C1 segment of cervical spinal cord (tissue), 14 donors: Measurements from ENCODE around the gene TMEM129.
"Not testable (repeated sequence)": the region's sequence is repeated elsewhere in the genome, so short reads cannot be mapped to it uniquely, and the experiment has no call there.

ENCODE experiments used
- DNase-seq, 14 donors: peaks; one replicate each; lab custom pipeline; 2025; lab: John Stamatoyannopoulos, UW

Gene TMEM129

DNA sequence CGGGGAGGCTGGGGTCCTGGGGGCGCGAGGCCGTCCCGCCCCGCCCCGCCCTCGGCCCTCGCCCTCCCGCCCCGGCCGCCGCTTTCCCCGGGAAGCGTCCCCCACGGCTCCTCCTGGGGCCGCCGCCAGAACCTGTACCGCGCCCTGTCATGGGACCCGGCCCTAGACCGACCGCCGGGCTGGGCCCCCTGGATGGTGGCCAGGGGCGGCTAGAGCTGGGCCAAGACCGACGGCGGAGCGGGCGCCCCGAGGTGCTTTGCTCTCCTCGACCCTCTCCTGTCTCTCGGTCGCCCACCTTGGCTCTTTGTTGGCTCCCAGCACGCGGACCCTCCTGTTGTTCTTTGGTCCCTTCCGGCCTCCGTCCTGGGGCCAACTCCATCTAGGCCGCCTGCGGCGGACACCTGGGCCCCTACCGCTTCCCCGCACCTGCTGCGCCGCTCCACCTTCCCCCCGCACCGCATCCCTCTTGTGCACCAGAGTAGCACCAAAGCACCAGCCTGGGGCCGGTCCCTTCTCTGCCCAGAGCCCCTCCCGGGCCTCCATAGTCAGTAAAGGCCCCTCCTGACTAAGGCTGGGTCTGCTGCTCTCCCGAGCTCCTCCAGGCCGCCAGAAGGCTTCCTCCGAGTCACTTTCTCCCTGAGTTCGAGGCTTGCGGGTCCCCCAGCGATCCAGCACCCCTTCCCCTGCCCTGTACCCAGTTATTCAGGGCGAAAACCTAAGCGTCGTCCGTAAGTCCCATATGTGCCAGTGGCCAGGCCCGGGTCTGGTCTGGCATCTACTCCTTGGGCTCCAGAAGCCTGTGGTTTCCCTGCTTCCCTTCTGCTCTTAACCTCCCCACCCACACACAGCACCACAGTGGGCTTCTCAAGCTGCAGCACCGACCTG lies 785 bp upstream of the TMEM129 start:
- DNase-seq: no peak

DNA sequence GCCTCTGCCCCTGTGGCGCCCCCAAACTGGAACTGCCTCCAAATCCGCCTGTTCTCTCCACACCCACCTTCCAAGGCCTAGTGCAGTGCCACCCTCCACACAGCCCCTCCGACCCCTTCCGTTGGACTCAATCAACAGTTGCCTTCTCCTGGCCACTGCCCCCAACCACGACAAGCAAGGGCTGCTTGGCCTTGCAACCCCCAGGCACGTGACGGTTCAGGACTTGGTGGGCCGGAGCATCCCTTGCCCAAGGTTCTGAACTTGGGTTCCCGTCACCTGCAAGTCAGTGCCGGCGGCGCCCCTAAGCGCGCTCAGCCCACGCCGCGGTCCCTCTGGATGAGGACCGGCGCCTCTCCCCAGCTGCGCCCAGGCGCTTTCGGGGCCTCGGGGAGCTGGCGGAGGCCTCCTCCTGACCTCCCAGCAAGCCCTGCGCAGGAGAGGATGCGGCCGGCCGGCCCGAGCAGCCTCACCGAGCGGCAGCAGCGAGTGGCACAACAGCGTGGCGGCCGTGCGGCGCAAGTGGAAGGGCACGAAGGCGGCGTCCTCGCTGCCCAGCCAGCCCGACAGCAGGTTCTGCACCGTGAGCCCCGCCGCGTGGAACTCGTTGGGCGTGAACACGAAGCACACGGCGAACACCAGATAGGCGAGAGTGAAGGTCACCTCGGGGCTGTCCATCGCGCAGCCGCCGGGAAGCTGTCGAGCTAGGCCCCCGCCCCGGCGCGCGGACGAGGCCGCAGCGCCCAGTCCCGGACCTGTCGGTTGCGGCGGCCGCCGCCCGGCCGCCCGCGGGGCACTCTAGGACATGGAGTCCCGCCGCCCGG lies 750 bp downstream of the TMEM129 start:
- DNase-seq: peak in 10 of 14 donors; percentile 5 to 70 (median 48)

- no peak for DNase-seq
These were observed 2.9 kb downstream of the TMEM129 start for GRCh38 chr4:1718095-1718850.

DNA sequence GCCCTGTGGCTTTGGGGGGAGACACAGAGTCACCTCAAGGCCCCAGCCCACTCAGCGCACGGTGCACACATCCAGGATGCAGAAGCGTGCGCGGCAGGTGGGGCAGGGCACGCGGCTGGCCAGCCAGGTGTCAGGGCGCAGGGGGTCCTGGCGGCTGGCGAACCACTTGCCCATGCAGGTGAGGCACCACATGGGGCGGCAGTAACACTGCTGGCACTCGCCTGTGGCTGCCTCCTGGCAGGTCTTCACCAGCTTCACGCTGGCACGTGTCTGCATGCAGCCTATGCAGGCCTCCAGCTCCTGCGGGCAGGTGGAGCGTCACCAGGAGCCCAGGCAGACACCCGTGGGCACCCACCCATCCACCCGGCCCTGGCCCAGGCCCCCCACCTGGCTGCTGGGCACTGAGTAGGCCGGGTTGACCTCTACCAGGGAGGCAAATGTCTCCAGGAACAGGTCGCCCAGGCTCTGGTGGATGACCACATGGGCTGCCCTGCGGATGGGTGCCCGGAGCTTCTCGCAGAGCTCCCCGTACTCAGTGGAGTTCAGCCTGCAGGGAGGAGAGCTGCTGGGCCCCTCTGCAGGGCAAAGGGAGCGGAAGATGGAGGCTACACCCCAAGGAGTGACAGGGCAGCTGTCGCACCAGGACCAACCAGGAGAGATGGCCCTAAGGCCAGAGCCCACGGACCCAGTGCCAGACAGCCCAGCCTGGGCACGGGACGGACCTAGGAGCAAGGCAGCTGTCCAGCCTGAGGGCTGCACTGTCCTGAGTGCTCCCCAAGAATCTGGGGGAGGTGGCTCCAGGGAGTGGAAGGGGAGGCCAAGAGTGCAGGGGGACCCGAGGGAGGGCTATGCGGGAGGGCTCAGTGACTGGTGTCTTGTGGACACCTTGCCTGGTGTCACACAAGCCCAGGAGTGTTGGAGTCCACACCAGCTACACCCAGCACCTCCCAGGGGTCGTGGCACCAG lies 3.7 kb downstream of the TMEM129 start:
- DNase-seq: no peak

DNA sequence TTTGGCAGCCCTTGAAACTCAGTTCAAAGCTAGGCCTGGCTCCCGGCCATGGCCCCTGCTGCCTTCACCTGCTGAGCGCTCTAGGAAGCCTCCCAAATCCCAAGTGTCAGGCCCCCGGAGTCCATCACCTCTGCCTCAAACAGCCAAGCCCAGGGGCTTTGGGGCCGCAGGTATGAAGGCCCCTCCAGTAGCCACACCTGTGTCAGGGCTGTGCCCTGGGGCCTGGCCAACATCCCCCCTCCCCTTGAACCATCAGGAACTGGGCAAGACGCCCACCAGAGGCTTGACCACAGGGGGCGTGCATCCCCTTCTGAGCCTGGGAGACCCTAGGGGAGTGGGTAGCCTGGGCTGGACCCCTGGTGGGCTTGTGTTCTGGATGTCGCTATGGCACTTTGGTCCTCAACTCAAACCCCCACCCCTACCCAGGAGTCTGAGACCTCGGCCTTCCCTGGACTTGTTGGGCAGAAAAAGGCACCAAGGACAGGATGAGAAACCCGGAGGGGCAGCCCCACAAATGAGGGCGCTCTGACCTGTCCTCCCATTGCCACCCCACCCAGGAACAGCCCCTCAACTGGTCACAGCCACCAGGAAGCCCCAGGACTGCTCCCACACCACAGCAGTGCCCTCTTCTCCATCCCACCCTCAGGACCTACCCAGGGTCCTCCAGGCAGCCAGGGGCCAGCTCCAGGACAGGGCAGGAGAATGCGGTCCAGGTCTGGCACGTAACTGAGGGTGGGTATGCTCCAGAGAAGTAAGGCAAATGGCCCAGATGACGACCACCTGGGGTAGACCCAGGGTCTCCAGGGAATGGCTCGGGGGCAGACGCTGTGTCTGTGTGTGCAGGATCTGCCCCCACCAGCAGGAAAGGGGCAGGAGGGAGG lies 4.8 kb downstream of the TMEM129 start:
- no peak for DNase-seq

DNA sequence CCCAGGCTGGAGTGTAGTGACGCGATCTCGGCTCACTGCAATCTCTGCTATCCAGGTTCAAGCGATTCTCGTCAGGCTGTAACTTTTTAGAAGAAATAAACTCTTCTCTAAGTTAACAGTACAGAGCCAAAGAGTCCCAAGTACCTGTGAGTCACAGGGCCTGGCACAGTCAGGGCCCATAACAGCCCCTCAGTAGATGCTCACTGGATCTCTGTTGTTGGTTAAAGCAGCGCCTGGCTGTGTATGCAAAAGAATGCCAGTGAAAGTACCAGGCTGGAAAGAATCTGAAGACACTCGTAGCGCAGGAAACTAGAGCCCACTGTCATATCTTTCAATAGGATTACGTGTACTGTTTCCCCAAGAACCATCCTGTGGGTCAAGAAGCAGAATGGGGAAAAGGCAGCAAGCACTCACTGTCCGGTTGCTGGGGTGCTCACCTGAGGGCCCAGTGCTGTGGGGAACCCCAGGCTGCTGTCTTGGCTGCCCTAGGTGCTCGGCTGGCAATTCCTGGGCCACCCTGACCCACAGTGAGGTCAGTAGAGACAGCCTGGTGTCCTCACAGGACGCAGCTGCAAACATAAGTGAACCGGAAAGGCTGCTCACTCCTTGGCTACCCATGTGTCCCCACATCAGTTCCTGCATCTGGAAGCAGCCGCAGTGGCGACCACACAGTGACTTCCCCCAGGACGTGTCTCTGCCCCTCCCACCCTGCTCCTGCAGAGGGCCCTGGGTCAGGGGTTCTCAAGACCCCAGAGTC lies 5.9 kb downstream of the TMEM129 start:
- no peak for DNase-seq

GRCh38 chr4:1714303-1715001 lies 6.7 kb downstream of the TMEM129 start:
- no peak for DNase-seq

DNA sequence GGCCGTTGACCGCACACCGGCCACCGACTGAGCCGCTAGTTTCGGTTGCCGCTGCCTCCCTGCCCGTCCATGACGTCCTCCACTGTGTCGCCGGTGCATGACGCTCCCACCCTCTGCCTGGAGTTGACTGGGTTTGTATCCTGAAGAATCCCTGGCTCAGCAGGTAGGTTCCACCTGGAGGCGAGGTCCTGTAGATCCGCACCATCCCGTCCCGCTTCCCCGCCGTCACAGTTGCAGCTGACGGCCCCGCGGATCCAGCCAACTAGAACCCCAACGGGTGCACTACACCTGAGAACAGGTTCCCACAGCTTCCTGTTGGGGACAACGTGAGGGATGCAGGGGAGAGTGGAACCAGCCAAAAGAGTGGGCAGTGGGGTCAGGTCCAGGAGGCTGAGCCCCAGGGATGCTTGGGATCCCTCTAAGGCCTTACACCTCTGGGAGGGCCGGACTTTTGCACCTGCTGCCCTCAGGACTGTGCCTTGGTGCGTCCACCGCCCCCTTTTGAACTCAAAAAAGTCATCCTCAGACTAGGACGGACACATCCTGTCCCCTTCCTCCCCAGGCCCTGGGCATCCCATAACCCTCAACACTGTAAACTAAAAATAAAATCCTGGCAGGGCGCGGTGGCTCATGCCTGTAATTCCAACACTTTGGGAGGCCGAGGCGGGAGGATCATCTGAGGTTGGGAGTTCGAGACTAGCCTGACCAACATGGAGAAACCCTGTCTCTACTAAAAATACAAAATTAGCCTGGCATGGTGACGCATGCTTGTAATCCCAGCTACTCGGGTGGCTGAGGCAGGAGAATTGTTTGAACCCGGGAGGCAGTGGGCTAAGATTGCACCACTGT lies 7.9 kb downstream of the TMEM129 start:
- no peak for DNase-seq

DNA sequence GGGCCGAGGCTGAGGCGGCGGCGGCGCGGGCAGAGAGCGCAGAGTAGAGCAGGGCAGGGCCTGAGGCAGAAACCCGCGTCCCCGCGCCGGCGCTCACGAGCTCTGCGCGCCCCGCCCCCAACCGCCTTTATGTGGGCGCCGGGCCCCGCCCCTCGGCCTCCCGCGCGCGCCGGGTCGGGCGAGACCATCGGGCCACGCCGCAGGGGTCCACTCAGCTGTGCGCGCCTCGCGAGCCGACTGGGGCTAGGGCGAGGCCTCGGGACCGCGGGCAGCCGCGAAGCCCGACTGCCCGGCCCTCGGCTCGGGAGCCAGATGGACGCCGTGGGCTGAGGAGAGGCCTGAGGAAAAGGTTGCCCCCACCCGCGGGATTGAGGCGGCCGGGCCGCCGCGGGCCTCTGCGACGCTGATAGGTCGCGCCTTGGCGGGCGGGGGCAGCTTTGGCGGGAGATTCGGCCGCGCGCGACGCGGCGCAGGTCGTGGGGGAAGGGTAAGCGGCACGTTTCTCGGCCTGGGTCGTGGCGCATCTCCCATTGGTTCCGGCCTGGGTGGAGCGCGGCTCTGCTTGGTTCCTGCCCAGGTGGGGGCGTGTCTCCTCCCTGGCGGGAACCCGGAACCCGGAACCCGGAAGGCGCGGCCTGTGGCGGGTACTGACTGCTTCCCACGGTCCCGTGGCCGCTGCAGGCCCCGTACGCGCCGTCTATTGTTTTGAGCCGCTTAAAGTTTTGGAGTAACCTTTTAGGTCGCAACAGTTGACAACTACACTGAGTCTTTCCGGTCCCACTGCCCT lies 8.7 kb downstream of the TMEM129 start, which contains the start of gene SLBP:
Gene SLBP, minus strand, starts transcription at position 104 of the 787 bp plus-strand sequence. CDS start 131 bp downstream, outside the sequence.
- peak; percentile 50 to 92 (median 86) for DNase-seq

GRCh38 chr4:1711571-1712215 lies 9.4 kb downstream of the TMEM129 start:
- DNase-seq: peak in 11 of 14 donors; percentile 35 to 68 (median 54)

DNA sequence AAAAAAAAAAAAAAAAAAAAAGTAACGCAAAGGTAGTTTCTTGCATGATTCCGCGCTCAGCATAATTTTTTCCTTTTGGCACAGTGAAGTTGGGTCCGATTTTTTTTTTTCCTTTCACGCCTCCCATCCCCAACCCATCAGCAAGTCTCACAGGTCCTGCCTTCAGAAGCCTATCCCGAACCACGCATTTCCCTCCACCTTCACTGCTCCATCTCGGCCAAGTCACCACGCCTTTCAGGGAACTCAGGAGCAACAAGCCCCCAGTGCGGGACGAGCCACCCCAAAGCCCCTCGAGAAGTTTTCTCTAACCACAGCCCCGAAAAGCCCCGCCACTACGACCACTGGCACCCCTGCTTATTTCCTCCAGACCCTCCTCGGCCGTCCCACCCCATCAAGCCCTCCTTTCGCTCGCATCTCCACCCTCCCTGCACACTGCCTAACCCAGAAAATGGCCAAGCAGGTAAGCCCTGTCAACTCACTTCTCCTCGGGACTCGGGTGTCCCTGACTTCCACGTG lies 10.0 kb downstream of the TMEM129 start:
- no peak for DNase-seq

DNA sequence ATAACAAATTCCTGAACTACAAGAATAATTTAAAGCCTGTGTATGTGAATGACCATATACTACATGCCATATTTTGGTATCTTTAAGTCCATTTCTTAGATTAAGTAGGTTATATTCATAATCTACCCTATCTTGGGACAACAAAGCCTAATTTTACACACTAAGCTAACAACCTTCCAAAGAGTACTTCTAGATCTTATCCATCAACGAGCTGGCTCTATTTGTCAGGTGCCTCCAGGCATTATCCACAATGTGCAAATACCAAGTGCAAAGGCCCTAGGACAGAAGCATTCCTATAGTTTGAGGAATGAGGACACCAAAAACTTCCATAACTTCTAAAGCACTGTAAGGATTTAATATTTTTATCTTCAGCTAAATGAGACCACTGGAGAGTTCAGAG lies 12.5 kb downstream of the TMEM129 start:
- DNase-seq: no peak

DNA sequence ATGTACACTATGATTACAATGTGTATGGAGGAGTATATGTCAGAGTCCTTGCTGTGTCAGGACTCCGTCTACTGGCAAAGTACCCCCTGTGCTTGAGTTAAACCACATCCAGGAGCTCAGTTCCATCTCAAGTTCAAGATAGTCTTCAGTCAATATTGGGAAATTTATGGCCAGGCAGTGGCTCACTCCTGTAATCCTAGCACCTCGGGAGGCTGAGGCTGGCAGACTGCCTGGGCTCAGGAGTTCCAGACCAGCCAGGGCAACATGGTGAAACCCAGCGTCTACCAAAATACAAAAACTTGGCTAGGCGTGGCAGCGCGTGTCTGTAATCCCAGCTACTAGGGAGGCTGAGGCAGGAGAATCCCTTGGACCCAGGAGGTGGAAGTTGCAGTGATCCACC lies 14.8 kb downstream of the TMEM129 start:
- DNase-seq: no peak

- DNase-seq: no peak
These were observed 15.4 kb downstream of the TMEM129 start for GRCh38 chr4:1705732-1706131.

DNA sequence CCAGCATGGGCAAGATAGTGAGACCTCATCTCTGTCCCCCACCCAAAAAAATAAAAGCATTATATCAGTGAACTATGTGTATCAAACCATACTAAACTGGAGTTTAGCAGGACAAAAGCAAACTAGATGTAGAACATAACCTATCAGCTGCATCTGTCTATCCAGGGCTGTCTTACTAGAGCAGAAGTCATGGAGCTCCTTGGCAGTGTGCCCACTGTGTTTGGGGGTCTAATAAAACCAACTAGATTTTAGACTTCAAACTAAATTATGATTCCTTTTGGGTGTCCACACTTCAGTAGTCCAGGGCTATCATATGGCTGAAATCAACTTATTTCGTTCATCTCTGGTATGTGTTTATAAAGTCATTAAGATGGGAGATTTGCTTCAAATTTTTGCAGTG lies 17.3 kb downstream of the TMEM129 start:
- no peak for DNase-seq

DNA sequence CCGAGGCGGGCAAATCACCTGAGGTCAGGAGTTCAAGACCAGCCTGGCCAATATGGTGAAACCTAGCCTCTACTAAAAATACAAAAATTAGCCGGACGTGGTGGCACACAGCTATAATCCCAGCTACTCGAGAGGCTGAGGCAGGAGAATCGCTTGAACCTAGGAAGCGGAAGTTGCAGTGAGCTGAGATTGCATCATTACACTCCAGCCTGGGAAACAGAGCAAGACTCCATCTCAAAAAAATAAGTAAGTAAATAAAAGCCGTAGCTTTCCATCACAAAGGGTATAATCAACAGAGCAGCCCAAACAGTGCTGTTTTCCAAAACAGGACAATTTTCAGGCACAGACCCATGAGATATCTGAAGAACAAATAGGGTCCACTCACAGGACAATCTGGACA lies 19.5 kb downstream of the TMEM129 start:
- DNase-seq: not testable (repeated sequence)
